Right renal cortex interstitium (tissue), 3 donors: Measurements from ENCODE around the gene EMID1. TPM values are rescaled to one million over a fixed set of nuclear protein-coding genes. Genes with fewer than 3 reads are reported as not detected.

Source experiments
- polyA plus RNA-seq, 3 donors: library from polyadenylated mRNA; unstranded; fragments of 120-200 nt; gene quantifications; one replicate each; pipeline ENCODE4 v1.2.1, GENCODE V29; 2013; ENCODE audit not compliant: insufficient read length in 3 of 3

EMID1 gene
- polyA plus RNA-seq, 3 donors, result 62.3 to 81.4 (median 62.5) TPM

Other genes with a start within 250 kb of the EMID1 start
- 1 to 10 TPM in 2 of 3 donors, under 1 TPM in 1; 0.95 to 1.6 (median 1.3) TPM for gene C22orf31, start 144.1 kb upstream of the EMID1 start, polyA plus RNA-seq
- 10 to 100 TPM; 21.4 to 24.8 (median 23.2) TPM for gene KREMEN1, start 132.9 kb upstream of the EMID1 start, polyA plus RNA-seq
- 10 to 100 TPM; 18.9 to 23.9 (median 22.5) TPM for gene RHBDD3, start 62.1 kb downstream of the EMID1 start, polyA plus RNA-seq
- gene EWSR1, start 62.4 kb downstream of the EMID1 start, polyA plus RNA-seq, result 100 to 1,000 TPM; 287 to 335 (median 320) TPM
- gene GAS2L1, start 100.8 kb downstream of the EMID1 start, polyA plus RNA-seq, result 1 to 10 TPM; 4.4 to 6.5 (median 5.6) TPM
- under 1 TPM in 2 of 3 donors, not detected in 1; 0.12 to 0.26 TPM for gene RASL10A, start 109.8 kb downstream of the EMID1 start, polyA plus RNA-seq
- 10 to 100 TPM; 40.9 to 47.3 (median 43.3) TPM for gene AP1B1, start 182.7 kb downstream of the EMID1 start, polyA plus RNA-seq
- gene RFPL1, start 232.7 kb downstream of the EMID1 start, polyA plus RNA-seq, result 1 to 10 TPM; 1.1 to 1.4 (median 1.2) TPM